ENCODE measurements around the gene BLM. TPM values are rescaled to one million over a fixed set of nuclear protein-coding genes. Genes with fewer than 3 reads are reported as not detected.

Gene BLM
- total and polyA plus RNA-seq, 2 experiments from 2014 or later, result 1.9 to 4.8 TPM

DNA sequence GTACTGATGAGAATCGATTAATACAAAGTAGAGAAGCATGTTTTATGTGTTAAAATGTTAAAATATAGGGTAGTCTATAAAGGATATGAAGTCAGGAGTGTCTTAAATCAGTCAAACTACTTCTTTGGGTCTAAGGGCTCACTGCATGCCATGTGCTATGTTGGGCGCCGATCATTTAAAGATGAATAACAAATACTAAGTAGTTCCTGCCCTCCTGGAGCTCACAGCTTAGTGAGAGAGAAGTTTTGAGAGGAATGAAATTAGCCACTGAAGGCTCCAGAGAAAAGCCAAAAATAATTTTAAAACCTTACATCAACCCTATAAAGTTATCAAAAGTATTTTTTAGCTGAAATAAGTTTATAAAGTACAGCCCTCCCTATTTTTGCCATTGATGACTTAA, 44.5 kb downstream of the BLM start:
- Histone ChIP-seq H2AFZ (peak overlapping the region; percentile 58), H3K36me3 (ENCODE audit: low read depth) (no peaks in the 10 kb centered on the region), H4K20me1 (ENCODE audit: insufficient read depth) (no peaks in the 10 kb centered on the region), H3F3A (ENCODE audit: insufficient read depth) (peaks cover 14% of the 10 kb centered on the region), H3K79me2 (ENCODE audit: insufficient read depth) (no peaks in the 10 kb centered on the region), H3K9me2 (ENCODE audit: insufficient read depth) (no peaks in the 10 kb centered on the region), H3K9me3 (ENCODE audit: low read depth) (no peaks in the 10 kb centered on the region), H3K27me3 (replicated peaks; ENCODE audit: insufficient read depth) (no peaks in the 10 kb centered on the region), H3K4me3 (peak overlapping the region; percentile 48; the same call in 1 of the 2 replicates), H3K4me2 (ENCODE audit: unreplicated experiment) (peak overlapping the region; percentile 59), H3K27ac (0 out of 2 replicates have a peak overlapping the region, but pooled peaks have one; percentile 12), H3K9ac (peak overlapping the region; percentile 27), H3K4me1 (ENCODE audit: insufficient read depth) (peaks cover 7% of the 10 kb centered on the region; the same call in 1 of the 2 replicates)
- in situ Hi-C loops (cut with MboI), result no loop called here
- DNase-seq, result no peak
- TF ChIP-seq EZH2 (IDR thresholded peaks at IDR 0.05; ENCODE audit: insufficient read depth, poor library complexity, severe bottlenecking) (no peak), EZH2phosphoT487 (IDR thresholded peaks at IDR 0.05; ENCODE audit: insufficient read depth, low read depth) (no peak)
- WGBS, 2 experiments (ENCODE audit: low coverage in 1 of 2, low lambda C conversion rate in 2 of 2, missing lambda C conversion rate in 2 of 2), result 40 to 53% methylated on average over 3 of the region's 3 CpGs

DNA sequence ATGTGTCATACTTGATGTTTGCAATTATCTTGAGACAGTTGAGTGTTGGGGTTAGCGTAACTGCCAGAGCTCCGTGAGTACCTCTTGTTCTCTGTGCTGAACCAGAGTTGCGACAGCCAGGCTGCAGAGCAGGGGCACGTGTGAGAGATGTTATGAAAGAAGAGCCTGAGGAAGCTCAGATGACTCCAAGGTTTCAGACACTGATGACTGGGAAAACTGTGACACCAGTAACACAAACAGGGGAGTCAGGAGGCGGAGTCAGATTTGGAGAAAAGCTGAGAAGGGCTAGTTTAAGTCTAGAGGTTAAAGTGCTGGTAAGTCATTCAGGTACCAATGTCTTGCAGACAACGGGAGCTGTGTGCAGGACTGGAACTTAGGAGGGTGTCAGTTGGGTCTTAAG, 45.0 kb downstream of the BLM start:
- Histone ChIP-seq H3K4me3 (peak overlapping the region; percentile 48; the same call in 1 of the 2 replicates), H3K4me1 (ENCODE audit: insufficient read depth) (peaks cover 7% of the 10 kb centered on the region; the same call in 1 of the 2 replicates), H4K20me1 (ENCODE audit: insufficient read depth) (no peaks in the 10 kb centered on the region), H3K27ac (0 out of 2 replicates have a peak overlapping the region, but pooled peaks have one; percentile 12), H3K9me3 (ENCODE audit: low read depth) (no peaks in the 10 kb centered on the region), H3K4me2 (ENCODE audit: unreplicated experiment) (peak overlapping the region; percentile 59), H3K36me3 (ENCODE audit: low read depth) (no peaks in the 10 kb centered on the region), H3K79me2 (ENCODE audit: insufficient read depth) (no peaks in the 10 kb centered on the region), H3K27me3 (replicated peaks; ENCODE audit: insufficient read depth) (no peaks in the 10 kb centered on the region), H3F3A (ENCODE audit: insufficient read depth) (peaks cover 14% of the 10 kb centered on the region), H3K9ac (peak overlapping the region; percentile 27), H2AFZ (peak overlapping the region; percentile 58), H3K9me2 (ENCODE audit: insufficient read depth) (no peaks in the 10 kb centered on the region)
- peak; percentile 93 for DNase-seq
- in situ Hi-C loops (cut with MboI), result no loop called here
- TF ChIP-seq EZH2phosphoT487 (IDR thresholded peaks at IDR 0.05; ENCODE audit: insufficient read depth, low read depth) (no peak), EZH2 (IDR thresholded peaks at IDR 0.05; ENCODE audit: insufficient read depth, poor library complexity, severe bottlenecking) (no peak)
- WGBS, 2 experiments (ENCODE audit: low coverage in 1 of 2, low lambda C conversion rate in 2 of 2, missing lambda C conversion rate in 2 of 2), result 20% methylated on average over 6 of the region's 6 CpGs

DNA sequence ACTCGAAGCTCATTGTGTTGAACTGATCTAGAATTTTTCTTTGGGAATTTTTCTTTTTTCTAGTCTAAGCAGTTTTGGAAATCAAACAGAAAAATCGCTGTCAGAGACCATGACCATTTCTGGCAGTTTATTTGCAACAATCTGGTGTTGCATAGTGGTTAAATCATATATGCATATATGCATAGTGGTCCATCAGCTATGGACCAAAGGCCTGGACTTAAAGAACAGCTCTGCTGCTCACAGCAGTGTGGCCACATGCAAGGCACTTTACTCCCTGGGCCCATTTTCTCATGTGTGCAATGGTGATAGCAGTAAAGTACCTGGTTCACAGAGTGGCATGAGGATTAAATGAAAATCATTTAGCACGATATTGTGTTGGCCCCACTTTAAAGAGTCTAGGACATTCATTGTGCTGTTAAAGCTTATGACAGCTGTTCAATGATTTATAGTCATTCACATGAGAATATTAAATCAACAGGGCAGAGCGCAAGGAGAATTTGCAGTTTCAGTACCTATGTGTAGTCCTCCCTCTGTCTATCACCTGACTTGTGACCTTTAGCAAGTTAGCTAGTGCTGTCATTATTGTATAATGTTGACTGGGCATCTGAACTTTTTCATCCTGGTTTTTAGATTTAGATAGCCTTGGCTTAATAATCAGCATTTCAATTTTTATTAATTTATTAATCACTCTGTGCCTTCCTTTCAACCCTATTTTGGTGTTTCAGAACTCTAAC, 46.4 kb downstream of the BLM start:
- Histone ChIP-seq H3K4me3 (no peak overlapping the region), H3K9me3 (ENCODE audit: low read depth) (no peaks in the 10 kb centered on the region), H3K9ac (no peak overlapping the region), H3K4me1 (ENCODE audit: insufficient read depth) (peaks cover 7% of the 10 kb centered on the region; the same call in 1 of the 2 replicates), H3K27ac (no peak overlapping the region), H3K36me3 (ENCODE audit: low read depth) (no peaks in the 10 kb centered on the region), H4K20me1 (ENCODE audit: insufficient read depth) (no peaks in the 10 kb centered on the region), H3K27me3 (replicated peaks; ENCODE audit: insufficient read depth) (no peaks in the 10 kb centered on the region), H3F3A (ENCODE audit: insufficient read depth) (peaks cover 14% of the 10 kb centered on the region), H3K79me2 (ENCODE audit: insufficient read depth) (no peaks in the 10 kb centered on the region), H3K4me2 (ENCODE audit: unreplicated experiment) (no peak overlapping the region), H3K9me2 (ENCODE audit: insufficient read depth) (no peaks in the 10 kb centered on the region), H2AFZ (no peak overlapping the region)
- 81 to 84% methylated on average over 4 of the region's 4 CpGs for WGBS, 2 experiments (ENCODE audit: low coverage in 1 of 2, low lambda C conversion rate in 2 of 2, missing lambda C conversion rate in 2 of 2)
- no peak for TF ChIP-seq EZH2phosphoT487 (IDR thresholded peaks at IDR 0.05; ENCODE audit: insufficient read depth, low read depth)
- no peak for TF ChIP-seq EZH2 (IDR thresholded peaks at IDR 0.05; ENCODE audit: insufficient read depth, poor library complexity, severe bottlenecking)
- in situ Hi-C loops (cut with MboI), result no loop called here
- no peak for DNase-seq

DNA sequence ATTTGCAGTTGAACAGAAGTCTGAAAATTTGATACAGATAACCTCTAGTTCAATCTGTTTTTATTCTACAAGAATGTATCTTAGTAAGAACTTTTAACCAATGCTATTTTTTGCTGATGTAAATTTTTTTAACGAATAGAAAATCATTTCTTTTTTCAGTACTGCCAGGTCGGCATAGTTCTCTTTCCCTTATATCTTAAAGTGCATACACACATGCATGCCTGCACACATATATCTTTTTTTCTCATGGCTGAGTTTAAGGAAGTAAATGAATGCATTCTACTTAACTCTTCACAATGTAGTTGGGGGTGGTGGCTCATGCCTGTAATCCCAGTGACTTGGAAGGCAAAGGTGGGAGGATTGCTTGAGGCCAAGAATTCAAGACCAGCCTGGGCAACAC, 48.4 kb downstream of the BLM start:
- DNase-seq, result no peak
- Histone ChIP-seq H4K20me1 (ENCODE audit: insufficient read depth) (no peaks in the 10 kb centered on the region), H2AFZ (no peak overlapping the region), H3K4me2 (ENCODE audit: unreplicated experiment) (no peak overlapping the region), H3K9me2 (ENCODE audit: insufficient read depth) (no peaks in the 10 kb centered on the region), H3K36me3 (ENCODE audit: low read depth) (no peaks in the 10 kb centered on the region), H3K4me3 (no peak overlapping the region), H3K9ac (no peak overlapping the region), H3K9me3 (ENCODE audit: low read depth) (no peaks in the 10 kb centered on the region), H3K27ac (no peak overlapping the region), H3K27me3 (replicated peaks; ENCODE audit: insufficient read depth) (no peaks in the 10 kb centered on the region), H3K79me2 (ENCODE audit: insufficient read depth) (no peaks in the 10 kb centered on the region), H3K4me1 (ENCODE audit: insufficient read depth) (peaks cover 7% of the 10 kb centered on the region; the same call in 1 of the 2 replicates), H3F3A (ENCODE audit: insufficient read depth) (peaks cover 14% of the 10 kb centered on the region)
- in situ Hi-C loops (cut with MboI), result no loop called here
- no peak for TF ChIP-seq EZH2phosphoT487 (IDR thresholded peaks at IDR 0.05; ENCODE audit: insufficient read depth, low read depth)
- no peak for TF ChIP-seq EZH2 (IDR thresholded peaks at IDR 0.05; ENCODE audit: insufficient read depth, poor library complexity, severe bottlenecking)
- WGBS, 2 experiments (ENCODE audit: low coverage in 1 of 2, low lambda C conversion rate in 2 of 2, missing lambda C conversion rate in 2 of 2), result 98 to 99% methylated on average over 2 of the region's 2 CpGs

Measured in GM23248 (cell line).